H1 (cell line): Measurements from ENCODE around the gene RADIL. TPM values are rescaled to one million over a fixed set of nuclear protein-coding genes. Genes with fewer than 3 reads are reported as not detected.

Experiments
- BACH1 ChIP-seq: IDR thresholded peaks from 2 replicates; pipeline ENCODE4 v1.6.1; 2012; ENCODE audit warnings: low read length, improper control_type of control experiment
- CBX5 ChIP-seq: fragments of 300-800, 300-1000 bp; sonication (generic); IDR thresholded peaks from 2 replicates; pipeline ENCODE4 v1.7.1; 2016; ENCODE audit warnings: antibody characterized with exemption, low read length, low read depth
- FOSL1 ChIP-seq: IDR thresholded peaks from 2 replicates; pipeline ENCODE4 v1.6.1; 2011; ENCODE audit warnings: mild to moderate bottlenecking, low read depth, low read length, moderate library complexity; ENCODE audit not compliant: insufficient read depth
- KDM5A ChIP-seq: fragments of 200-600 bp; IDR thresholded peaks from 2 replicates; pipeline ENCODE4 v1.7.1; 2012; ENCODE audit warnings: mild to moderate bottlenecking, low read length, inconsistent platforms, mixed read lengths
- NRF1 ChIP-seq: IDR thresholded peaks from 2 replicates; pipeline ENCODE4 v1.6.1; 2011; ENCODE audit warnings: mild to moderate bottlenecking, low read depth, low read length, improper control_type of control experiment
- POU5F1 ChIP-seq: IDR thresholded peaks from 2 replicates; pipeline ENCODE4 v1.6.1; 2011; ENCODE audit warnings: low read depth, mild to moderate bottlenecking, low read length, moderate library complexity
- RFX5 ChIP-seq: IDR thresholded peaks from 2 replicates; pipeline ENCODE4 v1.6.1; 2011; ENCODE audit warnings: low read depth, low read length, improper control_type of control experiment, borderline replicate concordance
- SIN3A ChIP-seq, 2 experiments: IDR thresholded peaks in 1 of 2; conservative IDR thresholded peaks in 1 of 2; 2 replicates each; pipeline ENCODE4 v1.6.1; 2011 to 2012; ENCODE audit warnings: low read length in 2 of 2, improper control_type of control experiment in 1 of 2, low read depth in 1 of 2, mild to moderate bottlenecking in 1 of 2
- TAF7 ChIP-seq: optimal IDR thresholded peaks from 2 replicates; pipeline ENCODE3; 2011; ENCODE audit warnings: low read depth, mild to moderate bottlenecking, inconsistent platforms, low read length, moderate library complexity, borderline replicate concordance
- TEAD4 ChIP-seq: IDR thresholded peaks from 2 replicates; pipeline ENCODE4 v1.6.1; 2012; ENCODE audit warnings: low read depth, low read length, inconsistent platforms, mixed read lengths
- polyA plus RNA-seq, 7 experiments: library from polyadenylated mRNA; depleted of rRNA in 3 of 7; stranded (reverse) in 5 of 7; unstranded in 2 of 7; fragments of >200 nt in 5 of 7; fragments of 200-250 nt in 2 of 7; gene quantifications; 1 replicate in 5 of 7; 2 replicates in 1 of 7; 4 replicates in 1 of 7; pipeline versions ENCODE4 v1.2.1 to v1.2.3, GENCODE V29; 2011 to 2013; ENCODE audit warnings: missing spikeins in 2 of 7, mixed read lengths in 2 of 7
- total RNA-seq: library from RNA; stranded (reverse); fragmentation: NEBNext Ultra II Directional; extraction: Animal tissue kit (Norgen Biotek cat#: 25700); gene quantifications from 2 replicates; pipeline ENCODE4 v1.2.1, GENCODE V29; 2021
- TF ChIP-seq, protein P1 (sequence below): fragments of 300-600 bp; sonication (generic); IDR thresholded peaks from 2 replicates; pipeline ENCODE4 v1.7.1; 2012; ENCODE audit warnings: low read length, moderate library complexity, mild to moderate bottlenecking, inconsistent platforms; ENCODE audit not compliant: insufficient replicate concordance

The RADIL gene
- total and polyA plus RNA-seq, 2 of the 8 experiments (the other 6 are each of a cell fraction or from before 2014, with no cell fraction given), result 5.0 to 5.4 TPM

DNA sequence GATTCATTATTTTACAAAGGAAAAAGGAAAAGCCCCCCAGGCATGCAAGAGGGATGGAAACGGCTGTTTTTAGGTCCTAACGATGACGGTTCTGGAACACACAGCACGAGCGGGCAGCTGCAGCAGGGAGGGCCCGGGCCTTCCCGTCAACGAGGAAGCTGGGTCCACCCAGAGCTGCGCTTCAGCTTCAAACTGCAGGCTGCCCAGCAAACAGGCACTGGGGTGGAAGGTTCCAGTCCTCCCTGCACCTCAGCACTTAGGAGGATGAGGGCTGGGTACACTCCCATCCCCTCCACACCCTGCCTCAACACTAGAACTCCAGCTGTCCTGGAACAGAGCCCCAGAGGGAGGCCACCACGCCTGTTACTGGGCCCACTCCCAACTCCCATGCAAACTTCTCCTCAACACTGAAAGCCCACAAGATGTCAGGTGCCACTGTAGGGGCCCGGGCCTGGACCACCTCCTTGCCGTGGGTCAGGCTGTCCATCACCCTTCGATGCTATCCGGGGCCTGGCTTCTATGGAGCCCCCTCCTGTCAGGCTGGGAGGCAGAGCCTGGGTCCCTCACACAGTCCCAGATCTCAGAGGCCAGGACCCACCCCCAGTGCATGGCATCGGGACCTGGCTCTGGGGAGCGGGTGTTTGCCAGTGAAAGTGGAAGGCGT is 54.7 kb downstream of the RADIL start (continued):
- TF ChIP-seq, protein P1, sequence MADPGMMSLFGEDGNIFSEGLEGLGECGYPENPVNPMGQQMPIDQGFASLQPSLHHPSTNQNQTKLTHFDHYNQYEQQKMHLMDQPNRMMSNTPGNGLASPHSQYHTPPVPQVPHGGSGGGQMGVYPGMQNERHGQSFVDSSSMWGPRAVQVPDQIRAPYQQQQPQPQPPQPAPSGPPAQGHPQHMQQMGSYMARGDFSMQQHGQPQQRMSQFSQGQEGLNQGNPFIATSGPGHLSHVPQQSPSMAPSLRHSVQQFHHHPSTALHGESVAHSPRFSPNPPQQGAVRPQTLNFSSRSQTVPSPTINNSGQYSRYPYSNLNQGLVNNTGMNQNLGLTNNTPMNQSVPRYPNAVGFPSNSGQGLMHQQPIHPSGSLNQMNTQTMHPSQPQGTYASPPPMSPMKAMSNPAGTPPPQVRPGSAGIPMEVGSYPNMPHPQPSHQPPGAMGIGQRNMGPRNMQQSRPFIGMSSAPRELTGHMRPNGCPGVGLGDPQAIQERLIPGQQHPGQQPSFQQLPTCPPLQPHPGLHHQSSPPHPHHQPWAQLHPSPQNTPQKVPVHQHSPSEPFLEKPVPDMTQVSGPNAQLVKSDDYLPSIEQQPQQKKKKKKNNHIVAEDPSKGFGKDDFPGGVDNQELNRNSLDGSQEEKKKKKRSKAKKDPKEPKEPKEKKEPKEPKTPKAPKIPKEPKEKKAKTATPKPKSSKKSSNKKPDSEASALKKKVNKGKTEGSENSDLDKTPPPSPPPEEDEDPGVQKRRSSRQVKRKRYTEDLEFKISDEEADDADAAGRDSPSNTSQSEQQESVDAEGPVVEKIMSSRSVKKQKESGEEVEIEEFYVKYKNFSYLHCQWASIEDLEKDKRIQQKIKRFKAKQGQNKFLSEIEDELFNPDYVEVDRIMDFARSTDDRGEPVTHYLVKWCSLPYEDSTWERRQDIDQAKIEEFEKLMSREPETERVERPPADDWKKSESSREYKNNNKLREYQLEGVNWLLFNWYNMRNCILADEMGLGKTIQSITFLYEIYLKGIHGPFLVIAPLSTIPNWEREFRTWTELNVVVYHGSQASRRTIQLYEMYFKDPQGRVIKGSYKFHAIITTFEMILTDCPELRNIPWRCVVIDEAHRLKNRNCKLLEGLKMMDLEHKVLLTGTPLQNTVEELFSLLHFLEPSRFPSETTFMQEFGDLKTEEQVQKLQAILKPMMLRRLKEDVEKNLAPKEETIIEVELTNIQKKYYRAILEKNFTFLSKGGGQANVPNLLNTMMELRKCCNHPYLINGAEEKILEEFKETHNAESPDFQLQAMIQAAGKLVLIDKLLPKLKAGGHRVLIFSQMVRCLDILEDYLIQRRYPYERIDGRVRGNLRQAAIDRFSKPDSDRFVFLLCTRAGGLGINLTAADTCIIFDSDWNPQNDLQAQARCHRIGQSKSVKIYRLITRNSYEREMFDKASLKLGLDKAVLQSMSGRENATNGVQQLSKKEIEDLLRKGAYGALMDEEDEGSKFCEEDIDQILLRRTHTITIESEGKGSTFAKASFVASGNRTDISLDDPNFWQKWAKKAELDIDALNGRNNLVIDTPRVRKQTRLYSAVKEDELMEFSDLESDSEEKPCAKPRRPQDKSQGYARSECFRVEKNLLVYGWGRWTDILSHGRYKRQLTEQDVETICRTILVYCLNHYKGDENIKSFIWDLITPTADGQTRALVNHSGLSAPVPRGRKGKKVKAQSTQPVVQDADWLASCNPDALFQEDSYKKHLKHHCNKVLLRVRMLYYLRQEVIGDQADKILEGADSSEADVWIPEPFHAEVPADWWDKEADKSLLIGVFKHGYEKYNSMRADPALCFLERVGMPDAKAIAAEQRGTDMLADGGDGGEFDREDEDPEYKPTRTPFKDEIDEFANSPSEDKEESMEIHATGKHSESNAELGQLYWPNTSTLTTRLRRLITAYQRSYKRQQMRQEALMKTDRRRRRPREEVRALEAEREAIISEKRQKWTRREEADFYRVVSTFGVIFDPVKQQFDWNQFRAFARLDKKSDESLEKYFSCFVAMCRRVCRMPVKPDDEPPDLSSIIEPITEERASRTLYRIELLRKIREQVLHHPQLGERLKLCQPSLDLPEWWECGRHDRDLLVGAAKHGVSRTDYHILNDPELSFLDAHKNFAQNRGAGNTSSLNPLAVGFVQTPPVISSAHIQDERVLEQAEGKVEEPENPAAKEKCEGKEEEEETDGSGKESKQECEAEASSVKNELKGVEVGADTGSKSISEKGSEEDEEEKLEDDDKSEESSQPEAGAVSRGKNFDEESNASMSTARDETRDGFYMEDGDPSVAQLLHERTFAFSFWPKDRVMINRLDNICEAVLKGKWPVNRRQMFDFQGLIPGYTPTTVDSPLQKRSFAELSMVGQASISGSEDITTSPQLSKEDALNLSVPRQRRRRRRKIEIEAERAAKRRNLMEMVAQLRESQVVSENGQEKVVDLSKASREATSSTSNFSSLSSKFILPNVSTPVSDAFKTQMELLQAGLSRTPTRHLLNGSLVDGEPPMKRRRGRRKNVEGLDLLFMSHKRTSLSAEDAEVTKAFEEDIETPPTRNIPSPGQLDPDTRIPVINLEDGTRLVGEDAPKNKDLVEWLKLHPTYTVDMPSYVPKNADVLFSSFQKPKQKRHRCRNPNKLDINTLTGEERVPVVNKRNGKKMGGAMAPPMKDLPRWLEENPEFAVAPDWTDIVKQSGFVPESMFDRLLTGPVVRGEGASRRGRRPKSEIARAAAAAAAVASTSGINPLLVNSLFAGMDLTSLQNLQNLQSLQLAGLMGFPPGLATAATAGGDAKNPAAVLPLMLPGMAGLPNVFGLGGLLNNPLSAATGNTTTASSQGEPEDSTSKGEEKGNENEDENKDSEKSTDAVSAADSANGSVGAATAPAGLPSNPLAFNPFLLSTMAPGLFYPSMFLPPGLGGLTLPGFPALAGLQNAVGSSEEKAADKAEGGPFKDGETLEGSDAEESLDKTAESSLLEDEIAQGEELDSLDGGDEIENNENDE, result no peak
- TF ChIP-seq KDM5A, result no peak
- no peak for TF ChIP-seq TAF7
- no peak for TF ChIP-seq SIN3A (conservative IDR thresholded peaks at IDR 0.05 in 1 of 2, IDR thresholded peaks at IDR 0.05 in 1 of 2; ENCODE audit: low read depth in 1 of 2, low read length in 2 of 2)
- no peak for TF ChIP-seq CBX5
- TF ChIP-seq BACH1, result no peak
- TF ChIP-seq TEAD4, result no peak
- no peak for TF ChIP-seq FOSL1
- TF ChIP-seq RFX5, result no peak
- TF ChIP-seq POU5F1, result no peak
- no peak for TF ChIP-seq NRF1
